Retinal pigment epithelial cell (primary cell): ENCODE measurements around the gene TTC4.
"Not testable (repeated sequence)": the region's sequence is repeated elsewhere in the genome, so short reads cannot be mapped to it uniquely, and the experiment has no call there.

Experiments
- DNase-seq: peaks from one replicate; pipeline ENCODE4 v3.0.0-alpha.2; 2010; ENCODE audit warnings: low read depth
- H3K4me3 ChIP-seq: 2 replicates; pipeline ENCODE4 v1.5.1; 2011; ENCODE audit warnings: mild to moderate bottlenecking, low read length, control low read depth, moderate library complexity
- TF ChIP-seq, protein P1 (sequence below): conservative IDR thresholded peaks from 2 replicates; pipeline ENCODE4 v1.5.1; 2011; ENCODE audit warnings: low read depth, low read length, control low read depth, inconsistent platforms

Gene TTC4

DNA sequence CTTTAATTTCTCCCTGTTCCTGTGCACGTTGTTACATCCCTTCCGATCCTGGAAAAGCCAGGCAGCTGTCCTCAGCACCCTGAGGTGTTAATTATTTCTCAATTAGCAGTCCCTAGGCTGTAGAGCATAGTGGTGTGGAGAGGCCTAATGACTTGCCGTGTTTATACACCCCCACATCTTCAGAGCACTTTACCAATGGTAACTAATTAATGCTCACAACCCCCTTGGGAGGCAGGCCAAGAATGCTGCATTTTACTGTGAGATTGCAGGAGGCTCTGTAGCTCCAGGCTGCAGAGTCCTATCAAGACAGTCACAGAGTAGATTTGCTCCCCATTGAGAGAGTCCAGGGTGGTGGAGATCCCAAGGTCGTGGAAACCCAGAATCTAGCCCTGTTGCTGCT is 51.1 kb downstream of the TTC4 start:
- TF ChIP-seq, protein P1, sequence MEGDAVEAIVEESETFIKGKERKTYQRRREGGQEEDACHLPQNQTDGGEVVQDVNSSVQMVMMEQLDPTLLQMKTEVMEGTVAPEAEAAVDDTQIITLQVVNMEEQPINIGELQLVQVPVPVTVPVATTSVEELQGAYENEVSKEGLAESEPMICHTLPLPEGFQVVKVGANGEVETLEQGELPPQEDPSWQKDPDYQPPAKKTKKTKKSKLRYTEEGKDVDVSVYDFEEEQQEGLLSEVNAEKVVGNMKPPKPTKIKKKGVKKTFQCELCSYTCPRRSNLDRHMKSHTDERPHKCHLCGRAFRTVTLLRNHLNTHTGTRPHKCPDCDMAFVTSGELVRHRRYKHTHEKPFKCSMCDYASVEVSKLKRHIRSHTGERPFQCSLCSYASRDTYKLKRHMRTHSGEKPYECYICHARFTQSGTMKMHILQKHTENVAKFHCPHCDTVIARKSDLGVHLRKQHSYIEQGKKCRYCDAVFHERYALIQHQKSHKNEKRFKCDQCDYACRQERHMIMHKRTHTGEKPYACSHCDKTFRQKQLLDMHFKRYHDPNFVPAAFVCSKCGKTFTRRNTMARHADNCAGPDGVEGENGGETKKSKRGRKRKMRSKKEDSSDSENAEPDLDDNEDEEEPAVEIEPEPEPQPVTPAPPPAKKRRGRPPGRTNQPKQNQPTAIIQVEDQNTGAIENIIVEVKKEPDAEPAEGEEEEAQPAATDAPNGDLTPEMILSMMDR = no peak
- DNase-seq = no peak
- H3K4me3 ChIP-seq = no peak overlapping the region

DNA sequence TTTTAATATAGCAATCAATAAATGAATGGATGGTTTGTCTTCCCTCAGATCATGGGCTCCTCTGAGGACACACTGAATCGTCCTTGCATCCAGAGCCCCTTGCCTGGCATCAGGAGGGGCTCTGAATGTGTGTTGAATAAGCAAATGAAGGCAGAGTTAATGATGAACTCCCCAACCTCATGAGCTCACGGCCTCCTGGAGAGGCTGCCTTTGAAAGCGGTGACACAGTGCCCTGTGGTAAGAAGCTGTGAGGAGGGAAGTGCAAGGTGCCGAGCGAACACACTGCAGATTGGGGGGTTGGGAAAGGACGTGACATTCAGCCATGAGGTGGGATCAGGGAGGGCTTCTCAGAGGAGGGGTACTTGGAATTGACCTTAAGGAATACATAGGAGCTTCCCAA is 51.9 kb downstream of the TTC4 start:
- no peak overlapping the region for H3K4me3 ChIP-seq
- TF ChIP-seq, protein P1 = no peak
- DNase-seq = no peak

DNA sequence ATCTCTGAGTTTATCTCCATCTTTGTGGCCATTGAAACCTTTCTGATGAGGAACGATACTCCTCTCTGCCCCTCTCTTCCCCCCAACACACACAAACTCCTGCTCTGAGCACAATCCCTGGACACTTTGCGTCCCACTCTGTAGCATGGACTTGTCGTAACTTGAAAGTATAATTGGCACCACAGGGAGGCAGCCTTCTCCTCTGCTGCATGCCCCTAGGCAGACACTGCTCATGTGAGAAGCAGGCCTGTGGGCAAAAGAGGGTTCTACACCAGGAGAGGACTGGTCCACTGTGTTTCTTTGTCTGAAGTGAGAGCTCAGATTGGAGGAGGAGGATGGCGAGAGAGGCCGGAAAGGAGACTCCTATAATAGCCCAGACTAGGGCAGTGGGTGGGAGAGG is 52.4 kb downstream of the TTC4 start:
- DNase-seq = no peak
- TF ChIP-seq, protein P1 = peak; percentile 19
- no peak overlapping the region for H3K4me3 ChIP-seq

DNA sequence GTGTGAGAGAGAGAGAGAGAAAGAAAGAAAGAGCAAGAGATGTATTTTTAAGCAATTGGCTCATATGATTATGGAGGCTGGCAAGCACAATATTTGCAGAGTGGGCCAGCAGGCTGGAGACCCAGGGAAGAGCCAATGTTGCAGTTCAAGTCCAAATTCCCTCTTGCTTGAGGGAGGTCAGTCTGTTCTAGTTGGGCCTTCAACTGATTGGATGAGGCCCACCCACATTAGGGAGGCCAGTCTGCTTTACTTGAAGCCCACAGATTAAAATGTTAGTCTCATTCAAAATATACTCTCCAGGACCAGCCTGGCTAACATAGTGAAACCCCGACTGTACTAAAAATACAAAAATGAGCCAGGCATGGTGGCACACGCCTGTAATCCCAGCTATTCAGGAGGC is 57.3 kb downstream of the TTC4 start:
- no peak overlapping the region for H3K4me3 ChIP-seq
- TF ChIP-seq, protein P1 = no peak
- DNase-seq = no peak

DNA sequence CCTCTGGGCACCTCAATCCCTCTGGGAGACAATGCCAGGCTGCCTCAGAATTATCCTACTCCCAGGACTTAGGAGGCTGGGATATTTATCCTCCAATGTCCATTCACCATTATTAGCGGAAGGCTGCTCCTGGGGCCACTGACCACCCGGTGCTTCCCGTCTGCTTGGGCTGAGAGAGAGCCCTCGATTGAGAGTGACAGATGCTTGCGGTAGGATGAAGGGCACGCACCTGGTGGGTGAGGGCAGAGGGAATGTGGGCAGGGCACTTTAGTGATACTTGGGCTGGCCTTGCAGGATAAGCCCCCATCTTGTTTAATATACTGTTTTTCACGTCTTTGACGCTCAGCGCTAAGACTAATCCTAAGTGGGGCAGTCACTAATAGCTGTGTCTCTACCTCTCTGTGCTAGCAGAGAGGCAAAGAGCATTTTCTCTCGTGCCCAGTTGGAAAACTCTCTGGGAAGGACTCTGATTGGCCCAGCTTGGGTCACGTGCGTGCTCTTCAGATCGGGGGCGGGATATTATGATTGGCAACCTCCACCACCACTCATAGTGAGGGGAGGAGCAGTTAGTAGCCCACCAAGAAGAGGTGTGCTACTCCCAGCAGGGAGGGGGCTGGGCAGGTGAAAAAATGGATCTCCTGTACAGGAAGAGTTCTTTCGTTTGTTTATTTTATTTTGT is 59.3 kb downstream of the TTC4 start:
- TF ChIP-seq, protein P1 = no peak
- no peak overlapping the region for H3K4me3 ChIP-seq
- DNase-seq = no peak

DNA sequence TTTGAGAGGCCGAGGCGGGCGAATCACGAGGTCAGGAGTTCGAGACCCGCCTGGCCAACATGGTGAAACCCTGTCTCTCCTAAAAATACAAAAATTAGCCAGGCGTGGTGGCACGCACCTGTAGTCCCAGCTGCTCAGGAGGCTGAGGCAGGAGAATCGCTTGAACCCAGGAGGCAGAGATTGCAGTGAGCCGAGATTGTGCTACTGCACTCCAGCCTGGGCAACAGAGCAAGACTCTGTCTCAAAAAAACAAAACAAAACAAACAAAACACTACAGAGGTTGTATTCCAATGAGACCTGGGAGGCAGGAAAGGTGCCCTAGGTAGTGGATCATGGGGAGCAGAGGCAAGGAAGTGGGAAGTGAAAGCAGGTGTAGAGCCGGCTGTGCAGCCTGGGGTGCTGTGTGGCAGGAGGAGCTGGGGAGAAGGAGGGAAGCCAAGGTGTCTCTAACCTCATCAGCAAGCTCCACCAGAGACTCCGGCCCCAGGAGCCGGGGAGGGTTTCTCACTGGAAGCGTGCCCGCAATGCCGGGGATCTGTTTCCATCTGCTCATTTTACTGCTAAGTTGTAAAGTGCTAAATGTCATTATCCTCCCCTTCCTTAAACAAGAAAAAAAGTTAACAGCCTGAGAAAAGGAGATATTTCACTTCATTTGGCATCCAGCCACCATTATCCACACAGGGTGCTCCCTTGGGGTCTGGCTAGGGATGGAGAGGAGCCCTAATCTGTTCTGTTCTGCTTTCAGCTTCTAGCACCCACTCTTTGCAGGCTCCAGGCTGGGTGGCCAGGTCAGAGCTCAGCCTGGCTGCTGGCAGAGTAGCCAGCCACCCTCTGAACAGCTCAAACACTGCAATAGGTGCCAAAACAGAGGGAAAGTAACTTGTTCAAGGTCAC is 60.4 kb downstream of the TTC4 start:
- H3K4me3 ChIP-seq, DNase-seq: not testable (repeated sequence)

- DNase-seq = no peak
- TF ChIP-seq, protein P1 = no peak
- no peak overlapping the region for H3K4me3 ChIP-seq
Observed at GRCh38 chr1:54777011-54777410, 61.4 kb downstream of the TTC4 start.
